NCI-H2196 (cell line): ENCODE results near the gene FANK1.

Source experiments
- DNase-seq: peaks from one replicate; lab custom pipeline; 2025; ENCODE audit not compliant: unreplicated experiment; lab: John Stamatoyannopoulos, UW

Gene FANK1

DNA sequence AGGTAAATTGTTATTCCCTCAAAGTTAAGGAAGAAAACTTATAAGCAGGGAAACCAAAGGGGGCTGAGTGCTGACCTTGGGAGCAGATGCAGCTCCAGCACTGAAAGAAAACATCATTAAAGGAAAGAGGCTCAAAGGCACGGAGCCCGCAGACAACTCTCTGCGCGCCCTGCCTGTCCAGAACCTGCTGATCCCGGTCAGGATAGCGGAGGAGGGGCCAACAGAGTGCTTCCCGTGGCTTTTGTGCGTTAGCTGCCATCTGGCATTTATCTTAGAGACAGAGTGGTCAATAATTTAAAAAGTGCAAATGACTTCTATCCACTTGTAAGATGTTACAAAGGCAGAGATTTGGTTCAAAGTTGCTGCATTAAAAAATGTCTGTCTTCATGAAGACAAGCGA lies 162.1 kb downstream of the FANK1 start:
- DNase-seq: no peak
